Mucosa of stomach (tissue), 1 donor: ENCODE results near the gene MAST1.
A peak's percentile ranks its signal among the peaks of the same experiment; 100 is the strongest.
"Not testable (repeated sequence)": the region's sequence is repeated elsewhere in the genome, so short reads cannot be mapped to it uniquely, and the experiment has no call there.

ENCODE experiments used
- H3K27me3 ChIP-seq: one replicate; pipeline ENCODE4 v1.7.0; 2013; ENCODE audit warnings: mild to moderate bottlenecking, low read length; ENCODE audit not compliant: control insufficient read depth, insufficient read depth
- H3K36me3 ChIP-seq: one replicate; pipeline ENCODE4 v1.7.0; 2013; ENCODE audit warnings: low read length; ENCODE audit not compliant: control insufficient read depth, insufficient read depth
- H3K4me1 ChIP-seq: one replicate; pipeline ENCODE4 v1.7.0; 2013; ENCODE audit warnings: mild to moderate bottlenecking, low read length; ENCODE audit not compliant: control insufficient read depth, insufficient read depth
- H3K4me3 ChIP-seq: one replicate; pipeline ENCODE4 v1.7.0; 2013; ENCODE audit warnings: low read length
- H3K9ac ChIP-seq: one replicate; pipeline ENCODE4 v1.7.0; 2013; ENCODE audit warnings: mild to moderate bottlenecking, low read length, moderate library complexity
- H3K9me3 ChIP-seq: one replicate; pipeline ENCODE4 v1.7.0; 2013; ENCODE audit warnings: mild to moderate bottlenecking, low read length, moderate library complexity; ENCODE audit not compliant: control insufficient read depth
- donor health status: Pancreatic carcinoma.

The MAST1 gene

GRCh38 chr19:12834976-12835757 lies 3.1 kb upstream of the MAST1 start:
- Histone ChIP-seq H3K9me3 (no peaks in the 10 kb centered on the region), H3K4me3 (peak overlapping the region; percentile 4), H3K27me3 (peaks cover 81% of the 10 kb centered on the region), H3K36me3 (no peaks in the 10 kb centered on the region), H3K4me1 (peaks cover 18% of the 10 kb centered on the region), H3K9ac (no peak overlapping the region)

GRCh38 chr19:12836529-12836863 lies 1.8 kb upstream of the MAST1 start:
- Histone ChIP-seq H3K4me1 (peaks cover 26% of the 10 kb centered on the region), H3K4me3 (no peak overlapping the region), H3K27me3 (peaks cover 89% of the 10 kb centered on the region), H3K9ac (no peak overlapping the region), H3K36me3 (no peaks in the 10 kb centered on the region), H3K9me3 (no peaks in the 10 kb centered on the region)

GRCh38 chr19:12837225-12837624 lies 1.1 kb upstream of the MAST1 start:
- no peaks in the 10 kb centered on the region for H3K9me3 ChIP-seq
- peaks cover 29% of the 10 kb centered on the region for H3K4me1 ChIP-seq
- H3K9ac ChIP-seq: no peak overlapping the region
- H3K27me3 ChIP-seq: peaks cover 87% of the 10 kb centered on the region
- no peak overlapping the region for H3K4me3 ChIP-seq
- no peaks in the 10 kb centered on the region for H3K36me3 ChIP-seq

GRCh38 chr19:12838886-12839756 lies 806 bp downstream of the MAST1 start:
- Histone ChIP-seq H3K36me3 (no peaks in the 10 kb centered on the region), H3K9me3 (no peaks in the 10 kb centered on the region), H3K27me3 (peaks cover 72% of the 10 kb centered on the region), H3K4me1 (peaks cover 21% of the 10 kb centered on the region), H3K9ac (no peak overlapping the region), H3K4me3 (no peak overlapping the region)

- Histone ChIP-seq H3K27me3 (peaks cover 60% of the 10 kb centered on the region), H3K9me3 (no peaks in the 10 kb centered on the region), H3K36me3 (no peaks in the 10 kb centered on the region), H3K9ac (no peak overlapping the region), H3K4me1 (peaks cover 21% of the 10 kb centered on the region), H3K4me3 (no peak overlapping the region)
Observed at GRCh38 chr19:12840091-12841079, 2.1 kb downstream of the MAST1 start.

GRCh38 chr19:12841094-12841493 lies 2.8 kb downstream of the MAST1 start:
- no peaks in the 10 kb centered on the region for H3K9me3 ChIP-seq
- no peaks in the 10 kb centered on the region for H3K36me3 ChIP-seq
- no peak overlapping the region for H3K9ac ChIP-seq
- peaks cover 18% of the 10 kb centered on the region for H3K4me1 ChIP-seq
- peaks cover 53% of the 10 kb centered on the region for H3K27me3 ChIP-seq
- H3K4me3 ChIP-seq: no peak overlapping the region

- H3K27me3 ChIP-seq: peaks cover 49% of the 10 kb centered on the region
Observed at GRCh38 chr19:12842511-12842910, 4.2 kb downstream of the MAST1 start.

GRCh38 chr19:12843328-12843727 lies 5.0 kb downstream of the MAST1 start:
- H3K9ac ChIP-seq: no peak overlapping the region
- H3K27me3 ChIP-seq: peaks cover 43% of the 10 kb centered on the region
- H3K36me3 ChIP-seq: no peaks in the 10 kb centered on the region
- H3K4me1 ChIP-seq: peaks cover 20% of the 10 kb centered on the region
- no peak overlapping the region for H3K4me3 ChIP-seq
- H3K9me3 ChIP-seq: no peaks in the 10 kb centered on the region

More at GRCh38 chr19:12842511-12842910, 4.2 kb downstream of the MAST1 start:
- Histone ChIP-seq H3K4me1 (peaks cover 20% of the 10 kb centered on the region), H3K9me3 (no peaks in the 10 kb centered on the region), H3K4me3 (no peak overlapping the region), H3K36me3 (no peaks in the 10 kb centered on the region), H3K9ac (no peak overlapping the region)

GRCh38 chr19:12843999-12844732 lies 5.9 kb downstream of the MAST1 start:
- peaks cover 35% of the 10 kb centered on the region for H3K27me3 ChIP-seq

GRCh38 chr19:12846613-12847012 lies 8.3 kb downstream of the MAST1 start:
- peaks cover 11% of the 10 kb centered on the region for H3K27me3 ChIP-seq
- H3K9ac ChIP-seq: not testable (repeated sequence)

More at GRCh38 chr19:12843999-12844732, 5.9 kb downstream of the MAST1 start:
- Histone ChIP-seq H3K9ac (no peak overlapping the region), H3K9me3 (no peaks in the 10 kb centered on the region), H3K36me3 (no peaks in the 10 kb centered on the region), H3K4me1 (peaks cover 20% of the 10 kb centered on the region), H3K4me3 (no peak overlapping the region)

More at GRCh38 chr19:12846613-12847012, 8.3 kb downstream of the MAST1 start:
- not testable (repeated sequence) for H3K36me3 ChIP-seq, H3K9me3 ChIP-seq, H3K4me3 ChIP-seq
- peaks cover 11% of the 10 kb centered on the region for H3K4me1 ChIP-seq
